Measurements from ENCODE around the gene DNAJB14.

The DNAJB14 gene

GRCh38 chr4:99915449-99915848 lies 31.0 kb downstream of the DNAJB14 start:
- Histone ChIP-seq H3K27me3 (ENCODE audit: insufficient read depth, low read length, poor library complexity, severe bottlenecking) (no peaks in the 10 kb centered on the region), H3K79me2 (ENCODE audit: insufficient read depth, low read length) (no peaks in the 10 kb centered on the region), H3K4me1 (ENCODE audit: insufficient read depth, low read length, poor library complexity, severe bottlenecking) (peaks cover 7% of the 10 kb centered on the region), H3K9me2 (replicated peaks; ENCODE audit: low read depth, low read length) (no peaks in the 10 kb centered on the region), H2AFZ (ENCODE audit: low read length) (no peak overlapping the region), H3K9ac (ENCODE audit: low read depth, low read length, poor library complexity, severe bottlenecking) (no peak overlapping the region), H3K36me3 (ENCODE audit: insufficient read depth, low read length) (peaks cover 15% of the 10 kb centered on the region), H3K4me3 (ENCODE audit: low read length, poor library complexity, severe bottlenecking) (no peak overlapping the region), H3K4me2 (ENCODE audit: low read depth, low read length, poor library complexity, severe bottlenecking) (no peak overlapping the region), H3K9me3 (ENCODE audit: insufficient read depth, low read depth, low read length) (0 out of 2 replicates have a peak, but pooled peaks cover 5% of the 10 kb centered on the region), H4K20me1 (ENCODE audit: insufficient read depth, low read length, poor library complexity, severe bottlenecking) (peaks cover 11% of the 10 kb centered on the region), H3F3A (ENCODE audit: low read depth) (no peaks in the 10 kb centered on the region)
- TF ChIP-seq EZH2phosphoT487 (IDR thresholded peaks at IDR 0.05; ENCODE audit: borderline replicate concordance) (peak; percentile 57; the same call in 1 of the 2 replicates), CTCF (conservative IDR thresholded peaks at IDR 0.05; ENCODE audit: low read length) (no peak)

- Histone ChIP-seq H3K9ac (ENCODE audit: low read depth, low read length, poor library complexity, severe bottlenecking) (peak overlapping the region; percentile 90), H2AFZ (ENCODE audit: low read length) (no peak overlapping the region), H3K4me2 (ENCODE audit: low read depth, low read length, poor library complexity, severe bottlenecking) (peak overlapping the region; percentile 92), H3K27me3 (ENCODE audit: insufficient read depth, low read length, poor library complexity, severe bottlenecking) (peaks cover 4% of the 10 kb centered on the region), H3F3A (ENCODE audit: low read depth) (0 out of 2 replicates have a peak, but pooled peaks cover 2% of the 10 kb centered on the region), H3K9me2 (replicated peaks; ENCODE audit: low read depth, low read length) (no peaks in the 10 kb centered on the region), H3K36me3 (ENCODE audit: insufficient read depth, low read length) (0 out of 2 replicates have a peak, but pooled peaks cover 4% of the 10 kb centered on the region), H3K79me2 (ENCODE audit: insufficient read depth, low read length) (peaks cover 32% of the 10 kb centered on the region), H3K4me3 (ENCODE audit: low read length, poor library complexity, severe bottlenecking) (peak overlapping the region; percentile 95), H4K20me1 (ENCODE audit: insufficient read depth, low read length, poor library complexity, severe bottlenecking) (peaks cover 9% of the 10 kb centered on the region), H3K9me3 (ENCODE audit: insufficient read depth, low read depth, low read length) (no peaks in the 10 kb centered on the region), H3K4me1 (ENCODE audit: insufficient read depth, low read length, poor library complexity, severe bottlenecking) (peaks cover 31% of the 10 kb centered on the region)
- TF ChIP-seq EZH2phosphoT487 (IDR thresholded peaks at IDR 0.05; ENCODE audit: borderline replicate concordance) (no peak), CTCF (conservative IDR thresholded peaks at IDR 0.05; ENCODE audit: low read length) (no peak)
Observed at GRCh38 chr4:99894998-99895397, 51.4 kb downstream of the DNAJB14 start.

- Histone ChIP-seq H3K4me3 (ENCODE audit: low read length, poor library complexity, severe bottlenecking) (peak within 1 kb of the TSS; percentile 100), H3K4me2 (ENCODE audit: low read depth, low read length, poor library complexity, severe bottlenecking) (peak within 1 kb of the TSS; percentile 92), H3K27me3 (ENCODE audit: insufficient read depth, low read length, poor library complexity, severe bottlenecking) (peaks cover 4% of the 10 kb centered on the region), H3K9me3 (ENCODE audit: insufficient read depth, low read depth, low read length) (no peaks in the 10 kb centered on the region), H4K20me1 (ENCODE audit: insufficient read depth, low read length, poor library complexity, severe bottlenecking) (peaks cover 12% of the 10 kb centered on the region), H3K9ac (ENCODE audit: low read depth, low read length, poor library complexity, severe bottlenecking) (peak within 1 kb of the TSS; percentile 90), H3K9me2 (replicated peaks; ENCODE audit: low read depth, low read length) (no peaks in the 10 kb centered on the region), H3K79me2 (ENCODE audit: insufficient read depth, low read length) (peaks cover 35% of the 10 kb centered on the region), H3K4me1 (ENCODE audit: insufficient read depth, low read length, poor library complexity, severe bottlenecking) (peaks cover 33% of the 10 kb centered on the region), H2AFZ (ENCODE audit: low read length) (peak within 1 kb of the TSS; percentile 92), H3K36me3 (ENCODE audit: insufficient read depth, low read length) (no peaks in the 10 kb centered on the region), H3F3A (ENCODE audit: low read depth) (0 out of 2 replicates have a peak, but pooled peaks cover 2% of the 10 kb centered on the region)
- TF ChIP-seq EZH2phosphoT487 (IDR thresholded peaks at IDR 0.05; ENCODE audit: borderline replicate concordance), result no peak
- no peak for TF ChIP-seq CTCF (conservative IDR thresholded peaks at IDR 0.05; ENCODE audit: low read length)
Observed at GRCh38 chr4:99894161-99894997, 52.0 kb downstream of the DNAJB14 start, which contains the start of gene LAMTOR3. LAMTOR3 (minus strand) TSS chr4:99894427; CDS start chr4:99893963, 464 bp downstream.

Data from Loucy (cell line).